HG03469 (cell line): ENCODE data around the gene PLD6.
"Not testable (repeated sequence)": the region's sequence is repeated elsewhere in the genome, so short reads cannot be mapped to it uniquely, and the experiment has no call there.

Experiments
- ATAC-seq: cut with Tn5 transposase; IDR thresholded peaks from one replicate; pipeline ENCODE4 v1.9.1; 2021; ENCODE audit warnings: mild to moderate bottlenecking, moderate library complexity, moderate number of reproducible peaks; ENCODE audit not compliant: unreplicated experiment

PLD6 gene

DNA sequence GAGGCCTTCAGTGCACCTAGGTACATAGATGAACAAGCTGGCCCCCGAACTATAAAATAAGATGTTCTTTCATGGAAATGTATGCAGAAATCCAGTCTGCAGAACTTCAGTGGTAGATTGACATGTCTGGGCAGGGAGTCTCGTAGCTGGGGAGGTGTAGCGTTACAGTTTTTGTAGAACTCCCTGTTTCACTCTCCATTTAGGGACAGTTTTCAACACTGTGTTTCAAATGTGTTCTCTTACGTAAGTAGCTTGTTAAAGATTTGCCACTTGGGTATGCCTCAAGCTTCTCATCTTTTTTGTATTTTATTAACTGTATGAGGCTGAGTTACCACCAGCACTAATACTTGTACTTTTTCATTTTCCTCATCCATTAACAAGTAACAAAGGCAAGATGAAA is 46.6 kb downstream of the PLD6 start:
- no peak for ATAC-seq

DNA sequence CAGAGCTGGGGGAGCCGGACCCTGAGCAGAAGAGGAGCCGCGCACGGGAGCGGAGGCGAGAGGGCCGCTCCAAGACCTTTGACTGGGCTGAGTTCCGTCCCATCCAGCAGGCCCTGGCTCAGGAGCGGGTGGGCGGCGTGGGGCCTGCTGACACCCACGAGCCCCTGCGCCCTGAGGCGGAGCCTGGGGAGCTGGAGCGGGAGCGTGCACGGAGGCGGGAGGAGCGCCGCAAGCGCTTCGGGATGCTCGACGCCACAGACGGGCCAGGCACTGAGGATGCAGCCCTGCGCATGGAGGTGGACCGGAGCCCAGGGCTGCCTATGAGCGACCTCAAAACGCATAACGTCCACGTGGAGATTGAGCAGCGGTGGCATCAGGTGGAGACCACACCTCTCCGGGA is 47.6 kb downstream of the PLD6 start:
- ATAC-seq: not testable (repeated sequence)

DNA sequence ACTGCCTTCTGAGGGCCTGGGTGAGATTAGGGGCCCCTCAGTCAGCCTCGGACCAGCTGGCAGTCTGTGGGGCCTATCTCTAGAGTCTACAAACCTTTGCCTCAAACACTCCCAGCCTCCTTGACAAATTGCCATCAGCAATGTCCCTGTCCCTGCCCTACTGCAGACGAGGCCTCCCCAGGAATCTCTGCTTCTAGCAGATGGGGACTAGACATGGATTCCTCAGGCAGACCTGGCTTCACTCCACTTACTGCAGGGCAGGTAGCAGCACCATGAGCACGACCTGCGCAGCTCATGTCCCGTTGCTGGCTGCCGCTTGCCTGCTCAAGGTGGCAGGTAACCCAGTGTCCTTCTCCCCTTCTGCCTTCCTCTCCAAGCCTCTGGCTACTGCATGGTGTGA is 49.1 kb downstream of the PLD6 start:
- no peak for ATAC-seq

DNA sequence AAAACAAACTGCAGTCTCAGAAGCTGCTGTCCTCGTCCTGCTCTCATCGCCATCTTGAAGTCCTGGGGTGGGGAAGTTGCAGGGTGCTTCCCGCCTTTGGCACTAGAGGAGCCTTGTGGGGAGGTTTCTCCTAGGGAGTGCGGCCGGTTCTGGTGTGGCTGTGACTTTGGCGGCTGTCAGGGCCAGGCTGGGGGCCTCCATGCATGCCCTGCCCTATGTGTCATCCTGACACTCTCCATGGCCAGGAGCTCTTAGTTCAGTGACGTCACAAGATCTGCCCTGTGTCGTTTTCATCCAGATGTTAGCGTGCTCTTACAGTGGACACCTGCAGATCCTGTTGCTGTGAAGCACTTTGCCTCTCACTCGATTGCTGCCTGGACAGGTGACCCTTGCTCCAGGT is 49.6 kb downstream of the PLD6 start:
- ATAC-seq: no peak

DNA sequence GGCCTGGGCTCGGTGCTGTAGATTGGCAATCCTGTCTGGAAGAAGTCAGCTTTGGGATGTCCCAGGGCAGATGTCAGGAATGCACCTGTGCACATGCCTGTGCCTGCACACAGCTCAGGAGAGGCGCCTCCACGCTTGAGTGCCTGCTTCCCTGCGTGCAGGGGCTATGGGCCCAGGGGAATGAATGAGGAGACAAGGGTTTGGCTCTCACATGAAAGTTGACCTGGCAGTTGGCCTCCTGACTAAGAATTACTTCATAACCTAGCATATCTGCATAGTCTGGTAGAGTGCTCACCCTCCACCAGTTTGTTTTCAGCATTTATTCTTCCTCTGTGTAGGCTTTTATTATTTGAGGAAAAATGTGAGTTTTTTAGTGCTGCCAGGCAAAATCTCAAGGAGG is 50.0 kb downstream of the PLD6 start:
- no peak for ATAC-seq

DNA sequence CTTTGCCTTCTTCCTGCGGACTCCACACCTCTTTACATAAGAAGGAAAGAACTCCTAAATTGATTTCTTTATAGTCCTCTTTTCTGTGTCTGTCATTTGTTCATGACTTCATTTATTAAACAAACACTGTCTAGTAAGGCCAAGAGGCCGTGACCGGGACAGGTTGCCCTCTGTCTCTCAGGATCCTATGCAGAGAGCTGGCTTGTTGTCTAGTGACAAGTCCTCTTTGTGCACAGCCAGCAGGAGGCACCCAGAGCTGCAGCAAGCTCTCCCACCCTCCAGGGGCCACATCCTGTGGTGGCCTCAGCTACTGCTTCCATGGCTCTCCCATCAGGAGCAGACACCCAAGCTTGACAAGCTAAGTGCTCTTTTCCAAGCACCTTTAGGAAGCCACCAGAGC is 50.6 kb downstream of the PLD6 start:
- ATAC-seq: no peak

DNA sequence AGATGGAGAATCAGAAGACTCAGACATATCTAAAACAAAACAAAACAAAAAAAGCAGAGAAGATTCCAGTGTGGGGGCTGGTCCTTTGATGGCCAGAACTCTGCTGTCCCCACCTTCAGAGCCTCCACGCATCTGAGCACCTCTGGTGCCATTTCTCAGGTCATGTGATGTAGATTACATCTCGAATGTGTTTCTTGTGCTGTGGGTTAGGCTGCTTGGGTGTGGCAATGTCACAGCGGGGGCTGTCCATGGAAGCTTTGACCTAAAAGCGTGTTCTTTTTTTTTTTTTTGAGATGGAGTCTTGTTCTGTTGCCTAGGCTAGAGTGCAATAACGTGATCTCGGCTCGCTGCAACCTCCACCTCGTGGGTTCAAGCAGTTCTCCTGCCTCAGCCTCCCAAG is 51.2 kb downstream of the PLD6 start:
- ATAC-seq: no peak

DNA sequence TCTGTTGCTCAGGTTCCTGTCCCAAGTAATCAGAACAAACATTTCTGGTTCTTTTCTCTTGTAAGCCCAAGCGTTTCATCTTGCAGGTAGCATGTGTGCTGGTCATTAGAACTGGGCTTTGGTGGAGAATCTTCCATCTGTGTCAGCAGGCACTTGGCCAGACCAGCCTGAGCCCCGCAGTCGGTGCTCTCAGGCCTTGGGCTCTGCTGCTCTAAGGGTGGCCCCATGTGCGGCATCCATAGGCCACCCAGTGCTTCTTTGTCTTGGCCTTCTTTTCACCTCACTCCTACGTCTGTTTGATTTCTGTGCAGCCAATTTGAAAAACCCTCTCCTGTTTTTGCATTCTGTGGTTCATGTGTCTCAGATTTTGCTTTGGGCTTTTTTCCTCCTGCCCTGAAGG is 51.6 kb downstream of the PLD6 start:
- ATAC-seq: no peak

DNA sequence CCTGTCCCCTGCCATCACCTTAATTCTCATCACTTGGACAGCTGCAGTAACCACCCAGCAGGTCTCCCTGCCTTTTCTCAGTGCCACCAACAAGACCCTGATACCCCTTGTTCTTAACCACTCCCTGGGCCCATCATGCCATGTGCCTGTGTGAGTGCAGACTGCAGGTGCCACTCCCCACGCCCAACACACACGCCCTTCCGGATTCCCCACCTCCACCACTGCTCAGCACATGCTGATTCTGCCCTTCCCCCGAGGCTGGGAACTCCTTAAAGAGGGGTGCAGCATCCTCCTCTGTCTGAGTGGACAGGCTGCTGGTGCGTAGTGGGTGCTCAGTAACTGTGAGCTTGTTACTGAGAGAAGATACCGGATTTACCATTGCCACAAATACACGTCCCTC is 52.4 kb downstream of the PLD6 start:
- ATAC-seq: no peak

DNA sequence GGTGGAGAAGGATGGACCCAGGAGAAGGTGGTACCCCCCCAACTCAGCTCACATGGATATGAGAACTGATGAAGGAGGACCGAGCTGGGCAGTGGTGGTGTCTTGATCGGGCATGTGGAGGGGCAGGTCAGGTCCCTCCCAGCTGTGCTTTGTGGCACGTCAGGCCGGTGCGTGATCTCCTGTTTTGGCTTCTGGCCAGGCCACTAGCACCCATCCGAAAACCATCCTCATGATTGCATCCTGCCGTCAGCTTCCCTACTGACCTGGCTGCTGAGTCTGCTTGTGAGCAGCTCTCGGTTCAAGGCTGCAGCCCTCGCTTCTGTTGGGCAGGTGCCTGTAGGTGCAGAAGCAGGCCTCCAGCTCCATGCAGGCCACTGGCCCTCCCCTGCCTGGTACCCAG is 53.1 kb downstream of the PLD6 start:
- ATAC-seq: no peak

DNA sequence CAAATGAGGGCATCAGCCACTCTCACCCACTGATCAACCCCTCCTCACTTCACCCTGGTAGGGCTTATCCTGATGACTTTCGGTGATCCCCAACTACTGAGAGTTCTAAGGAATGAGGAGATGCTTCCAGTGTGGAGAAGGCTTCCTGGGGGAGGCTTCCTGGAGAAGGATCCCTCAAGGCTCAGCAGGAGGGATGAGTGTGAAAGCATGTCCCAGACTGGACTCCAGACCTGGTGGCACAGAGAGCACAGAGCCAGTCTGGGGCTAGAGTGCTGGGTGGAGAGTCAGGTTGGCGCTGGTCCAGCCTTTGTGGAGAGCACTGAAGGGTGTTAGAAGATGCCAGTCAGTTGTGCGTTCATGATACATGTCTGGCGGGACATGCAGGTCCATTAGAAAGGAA is 53.7 kb downstream of the PLD6 start:
- no peak for ATAC-seq

DNA sequence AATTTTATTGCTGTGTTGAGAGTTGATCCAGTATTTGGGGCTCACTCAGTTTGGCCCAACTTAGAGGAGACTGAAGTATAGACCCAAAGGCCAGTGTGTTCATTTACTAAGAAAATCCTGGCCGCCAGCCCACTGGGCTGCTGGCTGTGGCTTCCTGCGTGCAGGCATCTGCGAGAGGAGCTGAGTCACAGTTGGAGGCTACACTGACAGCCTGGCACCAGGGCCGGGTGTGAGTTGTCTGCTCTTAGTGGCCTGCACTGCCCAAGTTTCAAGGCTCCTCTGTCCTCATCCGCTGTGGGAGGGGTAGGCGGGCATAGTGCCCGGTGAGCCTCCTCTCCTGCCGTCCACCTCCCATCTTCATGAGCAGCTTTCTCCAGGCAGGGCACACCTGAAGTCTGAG is 54.2 kb downstream of the PLD6 start:
- no peak for ATAC-seq

DNA sequence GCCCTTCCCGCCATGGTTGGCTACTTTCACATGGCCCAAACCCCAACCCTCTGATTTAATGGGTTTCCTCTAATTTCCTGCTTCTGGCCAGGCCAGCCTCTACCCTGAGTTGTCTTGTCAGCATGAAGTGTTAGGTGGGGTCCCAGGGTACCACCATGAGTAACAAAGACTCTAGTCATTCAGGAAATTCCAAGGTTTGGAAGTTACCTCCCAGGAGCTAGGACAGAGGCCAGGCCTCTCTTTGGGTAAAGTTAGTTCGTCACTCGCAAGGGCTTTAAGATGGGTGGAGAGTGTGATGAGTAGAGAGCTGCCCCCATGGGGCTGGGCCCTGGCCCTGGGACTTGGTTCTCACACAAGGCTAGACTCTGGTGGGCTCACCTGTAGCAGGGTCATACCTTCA is 54.6 kb downstream of the PLD6 start:
- ATAC-seq: no peak

DNA sequence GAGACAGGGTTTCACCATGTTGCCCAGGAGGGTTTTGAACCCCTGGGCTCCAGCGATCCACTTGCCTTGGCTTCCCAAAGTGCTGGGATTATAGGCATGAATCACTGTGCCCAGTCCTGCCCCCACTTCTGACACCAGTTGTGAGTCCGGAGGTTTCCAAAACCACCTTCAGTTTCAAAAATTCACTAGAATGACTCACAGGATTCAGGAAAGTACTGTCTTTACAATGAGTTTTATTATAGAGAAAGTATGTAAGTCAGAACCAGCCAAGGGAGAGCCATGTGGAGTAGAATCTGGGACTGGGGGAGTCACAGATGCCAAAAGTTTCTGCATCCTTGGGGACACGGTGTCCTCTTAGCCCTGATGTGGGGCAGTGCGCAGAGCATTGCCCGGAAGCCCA is 55.1 kb downstream of the PLD6 start:
- no peak for ATAC-seq
